DMS114 treated with DMSO at 0.1 percent for 48 hours (cell line): ENCODE results near the gene SPEM3.

Experiments
- DNase-seq: peaks from one replicate; lab custom pipeline; 2025; ENCODE audit not compliant: unreplicated experiment; lab: John Stamatoyannopoulos, UW

The SPEM3 gene

DNA sequence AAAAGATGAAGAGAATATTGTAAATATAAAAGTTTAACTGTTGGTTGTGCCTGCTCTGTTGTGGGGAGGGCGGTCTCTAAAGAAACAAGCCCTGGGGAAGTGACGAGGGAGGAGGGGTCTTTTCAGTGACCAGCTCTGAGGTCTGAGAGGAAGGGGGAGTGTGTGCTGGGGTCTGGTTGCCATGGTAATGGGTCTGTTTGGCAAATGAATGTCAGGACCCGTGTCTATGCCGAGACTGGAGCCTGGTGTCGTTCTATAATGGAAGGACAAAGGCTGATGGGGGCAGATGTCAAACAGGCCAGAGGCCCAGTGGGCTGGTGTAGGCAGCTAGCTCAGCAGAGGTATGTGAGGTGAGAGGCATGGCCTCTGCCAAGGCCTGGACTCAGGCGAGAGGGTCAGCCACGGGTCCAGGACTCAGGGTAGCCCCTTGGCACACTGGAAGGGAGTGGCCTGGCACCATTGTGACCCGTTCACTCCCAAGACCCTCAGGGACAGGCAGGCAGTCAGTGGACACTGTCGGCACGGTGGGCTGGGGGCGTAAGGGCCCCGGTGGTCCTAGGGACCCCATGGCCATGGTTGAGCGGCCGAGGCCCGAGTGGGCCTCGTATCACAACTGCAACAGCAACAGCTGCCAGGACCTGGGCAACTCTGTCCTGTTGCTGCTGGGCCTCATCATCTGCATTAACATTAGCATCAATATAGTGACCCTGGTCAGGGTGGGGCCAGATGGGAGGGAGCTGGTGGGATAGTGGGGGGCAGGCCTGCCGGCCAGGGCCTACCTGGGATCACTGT lies 8.6 kb upstream of the SPEM3 start, which contains the start of gene SPEM1:
Gene SPEM1 (plus strand): TSS at position 506 of the 792 bp plus-strand sequence. CDS start 61 bp downstream, at position 567.
- no peak for DNase-seq

DNA sequence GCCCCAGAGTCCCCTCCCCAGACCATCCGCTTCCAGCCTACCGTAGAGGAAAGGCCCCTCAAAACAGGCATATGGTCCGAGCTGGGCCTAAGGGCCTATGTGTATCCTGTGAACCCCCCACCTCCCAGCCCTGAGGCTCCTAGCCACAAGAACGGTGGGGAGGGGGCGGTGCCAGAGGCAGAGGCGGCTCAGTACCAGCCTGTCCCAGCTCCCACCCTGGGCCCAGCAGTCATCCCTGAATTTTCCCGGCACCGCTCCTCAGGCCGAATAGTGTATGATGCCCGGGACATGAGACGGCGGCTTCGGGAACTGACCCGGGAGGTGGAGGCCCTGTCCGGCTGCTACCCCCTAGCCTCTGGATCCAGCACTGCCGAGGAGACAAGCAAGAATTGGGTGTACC lies 7.5 kb upstream of the SPEM3 start:
- DNase-seq: no peak

DNA sequence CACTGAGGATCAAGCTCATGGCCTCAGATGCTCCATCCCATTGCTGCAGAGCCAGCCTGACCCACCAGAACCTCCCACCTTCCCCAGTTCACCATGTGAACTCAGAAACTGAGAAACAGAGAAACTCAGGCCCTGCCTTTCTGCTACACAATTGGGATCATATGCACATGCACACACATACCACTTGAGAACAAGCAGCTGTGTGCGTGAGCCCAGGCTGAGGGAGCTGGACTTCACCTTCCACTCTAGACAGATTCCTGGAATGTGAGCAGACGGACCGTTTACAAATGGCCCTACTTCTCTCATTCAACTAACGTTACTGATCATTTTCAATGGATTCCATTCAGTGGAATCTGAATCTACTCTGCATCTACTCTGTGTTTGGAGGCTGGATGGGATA lies 5.0 kb upstream of the SPEM3 start:
- DNase-seq: no peak

DNA sequence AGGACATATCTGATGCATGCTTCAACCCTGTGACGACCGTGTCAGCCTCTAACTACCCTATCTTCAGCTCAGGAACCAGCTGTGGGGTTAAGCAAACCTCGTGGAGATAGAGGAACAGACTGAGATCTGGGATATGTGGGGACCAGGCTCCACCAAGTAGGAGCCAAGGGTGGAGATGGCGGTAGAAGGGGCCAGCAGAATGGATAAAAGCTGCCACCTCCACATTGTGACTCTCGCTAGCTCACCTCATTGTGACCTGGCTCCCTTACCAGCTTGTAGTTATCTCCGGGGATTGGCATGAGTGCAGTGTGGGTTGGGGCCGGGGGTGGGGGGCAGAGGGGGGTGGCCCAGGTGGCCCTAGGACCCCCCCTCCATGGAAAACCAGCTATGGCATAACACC lies 3.3 kb upstream of the SPEM3 start, which contains the start of gene SPEM2:
Gene SPEM2 (plus strand): TSS at position 301 of the 400 bp plus-strand sequence. CDS start 73 bp downstream, at position 374.
- no peak for DNase-seq

DNA sequence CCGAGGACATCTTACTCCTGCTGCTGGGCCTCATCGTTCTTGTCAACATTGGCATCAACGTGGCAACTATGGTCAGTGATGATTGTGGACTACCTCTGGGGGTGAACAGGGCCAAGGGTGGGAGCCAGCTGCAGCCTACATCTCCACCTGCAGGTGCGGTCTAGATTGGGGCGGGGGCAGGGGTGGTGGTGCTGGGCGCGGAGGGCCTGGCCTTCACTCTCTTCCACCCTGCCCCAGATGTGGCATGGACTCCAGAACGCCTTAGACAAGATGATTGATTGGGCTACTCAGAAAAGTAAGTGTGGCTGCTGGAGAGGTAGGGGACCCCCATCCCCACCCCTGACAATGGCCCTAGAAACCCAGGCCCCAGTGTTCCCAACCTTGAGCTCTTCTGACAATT lies 2.9 kb upstream of the SPEM3 start:
- DNase-seq: no peak

DNA sequence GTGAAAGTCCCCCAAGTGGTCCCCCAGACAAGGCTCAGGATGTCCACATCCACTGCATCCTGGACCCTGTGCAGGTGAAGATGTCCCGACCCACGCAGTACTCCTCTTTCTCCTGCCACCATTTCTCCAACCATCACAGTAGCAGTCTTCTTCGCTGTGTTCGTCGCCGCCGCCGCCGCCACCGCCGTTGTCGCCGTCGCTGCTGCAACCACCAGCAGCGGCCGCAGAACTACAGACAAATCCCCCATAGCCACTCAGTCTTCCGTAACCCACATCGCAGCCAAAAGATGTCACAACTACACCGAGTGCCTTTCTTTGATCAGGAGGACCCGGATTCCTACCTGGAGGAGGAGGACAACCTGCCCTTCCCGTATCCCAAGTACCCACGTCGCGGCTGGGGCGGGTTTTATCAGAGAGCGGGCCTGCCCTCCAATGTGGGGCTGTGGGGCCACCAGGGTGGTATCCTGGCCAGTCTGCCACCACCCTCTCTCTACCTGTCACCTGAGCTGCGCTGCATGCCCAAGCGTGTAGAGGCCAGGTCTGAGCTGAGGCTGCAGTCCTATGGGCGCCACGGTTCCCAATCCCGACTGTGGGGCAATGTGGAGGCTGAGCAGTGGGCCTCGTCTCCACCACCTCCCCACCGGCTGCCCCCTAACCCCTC lies 2.3 kb upstream of the SPEM3 start:
- DNase-seq: no peak

DNA sequence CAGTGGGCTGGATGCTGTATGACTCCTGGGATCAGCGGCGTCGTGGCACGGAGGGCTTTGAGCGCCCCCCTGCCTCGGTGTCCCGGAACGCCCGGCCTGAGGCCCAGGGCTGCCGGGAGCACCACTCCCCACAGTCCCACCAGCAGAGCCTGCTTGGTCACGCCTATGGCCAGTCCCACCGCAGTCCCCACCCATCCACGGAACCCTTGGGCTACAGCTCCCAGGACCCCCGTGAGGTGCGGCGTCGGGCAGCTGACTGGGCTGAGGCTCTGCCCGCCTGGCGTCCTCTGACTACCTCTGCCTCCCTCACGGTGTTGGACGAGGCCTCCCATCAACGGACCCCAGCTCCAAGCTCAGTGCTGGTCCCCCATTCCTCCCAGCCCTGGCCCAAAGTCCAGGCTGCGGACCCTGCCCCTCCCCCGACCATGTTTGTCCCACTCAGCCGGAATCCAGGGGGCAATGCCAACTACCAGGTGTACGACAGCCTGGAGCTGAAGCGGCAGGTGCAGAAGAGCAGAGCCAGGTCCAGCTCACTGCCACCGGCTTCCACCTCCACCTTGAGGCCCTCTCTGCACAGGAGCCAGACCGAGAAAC lies 1.7 kb upstream of the SPEM3 start:
- no peak for DNase-seq

DNA sequence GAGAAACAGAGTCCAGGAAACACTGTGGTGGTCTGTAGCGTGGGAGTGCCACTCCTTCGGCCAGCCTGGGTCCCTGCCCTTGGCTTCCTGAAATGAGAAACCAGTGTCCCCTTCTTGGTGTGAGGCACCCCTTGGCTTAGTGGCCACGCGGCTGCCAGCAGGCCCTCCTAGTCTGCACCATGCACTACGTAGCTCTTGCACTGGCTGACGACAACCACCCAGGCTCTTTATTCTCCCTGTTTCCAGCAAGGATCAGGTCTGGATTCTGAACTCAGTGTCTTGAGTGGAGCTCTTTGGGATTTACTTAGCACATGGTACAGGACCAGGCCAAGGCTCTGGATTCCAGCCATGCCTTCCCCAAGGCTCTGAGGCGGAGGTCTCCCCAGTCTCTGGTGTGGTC lies 1.1 kb upstream of the SPEM3 start:
- no peak for DNase-seq

DNA sequence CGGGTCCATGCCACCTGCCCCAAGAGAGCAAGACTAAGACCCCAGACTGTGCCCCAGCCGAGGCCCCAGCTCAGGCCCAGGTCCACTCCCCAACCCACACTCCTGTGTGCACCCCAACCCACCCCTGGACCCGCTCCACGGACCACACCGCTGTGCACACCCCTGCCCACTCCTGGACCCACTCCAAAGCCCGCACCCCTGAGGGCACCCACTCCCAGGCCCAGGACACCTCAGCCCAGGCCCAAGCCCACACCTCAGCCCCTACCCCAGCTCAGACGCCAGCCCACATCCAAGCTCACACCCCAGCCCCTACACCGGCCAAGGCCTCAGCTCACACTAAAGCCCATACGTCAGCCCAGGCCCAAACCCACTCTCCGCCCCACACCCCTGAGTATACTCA lies 1.1 kb downstream of the SPEM3 start:
- no peak for DNase-seq

DNA sequence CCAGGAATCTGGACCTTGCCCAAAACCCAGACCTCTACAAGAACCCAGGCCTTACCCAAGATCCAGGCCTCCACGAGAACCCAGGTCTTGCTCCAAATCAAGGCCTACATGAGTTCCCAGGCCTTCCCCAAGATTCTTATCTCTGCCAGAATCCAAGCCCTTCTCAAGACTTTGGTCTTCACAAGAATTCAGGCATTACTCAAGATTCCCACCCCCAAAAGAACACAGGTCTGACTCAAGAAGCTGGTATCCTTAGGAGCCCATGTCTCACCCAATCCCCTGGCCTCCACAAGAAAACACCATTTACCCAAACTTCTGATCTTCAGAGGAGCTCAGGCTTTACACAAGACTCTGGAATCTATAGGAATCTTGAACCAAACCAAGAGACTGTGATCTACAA lies 2.6 kb downstream of the SPEM3 start:
- no peak for DNase-seq

DNA sequence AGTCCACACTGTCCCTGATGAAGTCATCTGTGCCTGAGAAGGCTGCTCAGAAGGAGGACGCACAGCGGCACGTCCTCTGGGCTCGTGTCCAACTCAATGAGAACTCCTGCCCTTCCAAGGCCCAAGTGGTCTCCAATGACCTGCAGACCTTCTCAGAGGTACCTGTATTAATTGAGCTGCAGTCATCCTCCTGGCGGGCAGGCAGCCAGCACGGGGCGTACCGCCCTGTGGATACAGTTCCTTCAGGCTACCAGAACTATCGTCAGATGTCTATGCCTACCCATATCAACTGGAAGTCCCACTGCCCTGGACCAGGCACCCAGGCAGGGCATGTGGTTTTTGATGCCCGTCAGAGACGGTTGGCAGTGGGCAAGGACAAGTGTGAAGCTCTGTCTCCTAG lies 3.6 kb downstream of the SPEM3 start:
- DNase-seq: no peak

DNA sequence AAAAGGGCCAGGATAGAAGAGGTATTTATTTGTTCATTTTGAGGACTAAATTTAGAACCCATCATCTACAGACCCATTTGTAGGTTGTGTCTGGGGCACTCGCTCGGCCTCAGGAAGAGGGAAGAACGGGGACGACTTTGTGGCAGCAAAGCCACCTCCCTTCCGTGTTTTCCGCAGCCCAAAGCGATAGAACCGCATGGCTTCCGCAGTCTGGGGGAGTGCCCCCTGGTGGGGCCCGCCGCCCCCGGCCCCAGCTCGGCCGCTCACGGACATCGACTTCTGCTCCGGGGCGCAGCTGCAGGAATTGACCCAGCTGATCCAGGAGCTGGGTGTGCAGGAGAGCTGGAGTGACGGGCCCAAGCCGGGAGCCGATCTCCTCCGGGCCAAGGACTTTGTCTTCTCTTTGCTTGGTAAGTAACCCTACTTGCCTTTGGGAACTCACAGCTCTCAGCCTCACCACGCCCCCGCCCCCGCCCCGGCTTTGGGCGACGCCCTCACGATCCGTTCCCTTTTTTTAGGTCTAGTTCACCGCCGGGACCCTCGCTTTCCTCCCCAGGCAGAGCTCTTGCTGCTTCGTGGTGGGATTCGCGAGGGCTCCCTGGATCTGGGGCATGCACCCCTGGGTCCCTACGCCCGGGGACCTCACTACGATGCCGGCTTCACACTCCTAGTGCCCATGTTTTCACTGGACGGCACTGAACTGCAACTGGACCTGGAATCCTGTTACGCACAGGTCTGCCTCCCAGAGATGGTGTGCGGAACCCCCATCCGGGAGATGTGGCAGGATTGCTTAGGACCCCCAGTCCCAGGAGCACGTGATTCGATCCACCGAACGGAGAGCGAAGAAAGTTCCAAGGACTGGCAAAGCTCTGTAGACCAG lies 7.3 kb downstream of the SPEM3 start:
- DNase-seq: no peak

DNA sequence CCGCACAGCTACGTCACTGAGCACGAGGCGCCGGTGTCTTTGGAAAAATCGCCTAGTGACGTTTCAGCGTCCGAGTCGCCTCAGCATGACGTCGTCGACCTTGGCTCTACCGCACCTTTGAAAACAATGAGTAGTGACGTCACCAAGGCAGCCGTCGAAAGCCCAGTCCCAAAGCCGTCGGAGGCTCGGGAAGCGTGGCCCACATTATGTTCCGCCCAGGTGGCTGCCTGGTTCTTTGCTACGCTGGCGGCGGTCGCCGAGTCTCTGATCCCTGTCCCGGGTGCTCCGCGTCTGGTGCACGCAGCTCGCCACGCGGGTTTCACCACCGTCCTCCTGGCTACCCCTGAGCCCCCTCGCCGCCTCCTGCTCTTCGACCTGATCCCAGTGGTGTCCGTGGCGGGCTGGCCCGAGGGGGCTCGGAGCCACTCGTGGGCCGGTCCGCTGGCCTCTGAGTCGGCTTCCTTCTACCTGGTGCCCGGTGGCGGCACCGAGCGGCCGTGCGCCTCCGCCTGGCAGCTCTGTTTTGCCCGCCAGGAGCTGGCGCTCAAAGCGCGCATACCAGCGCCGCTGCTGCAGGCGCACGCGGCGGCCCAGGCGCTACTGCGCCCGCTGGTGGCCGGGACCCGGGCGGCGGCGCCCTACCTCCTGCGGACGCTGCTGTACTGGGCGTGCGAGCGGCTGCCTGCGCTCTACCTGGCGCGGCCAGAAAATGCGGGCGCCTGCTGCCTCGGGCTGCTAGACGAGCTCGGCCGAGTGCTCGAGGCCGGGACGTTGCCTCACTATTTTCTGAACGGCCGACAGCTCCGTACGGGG lies 8.1 kb downstream of the SPEM3 start:
- peak; percentile 36 for DNase-seq

DNA sequence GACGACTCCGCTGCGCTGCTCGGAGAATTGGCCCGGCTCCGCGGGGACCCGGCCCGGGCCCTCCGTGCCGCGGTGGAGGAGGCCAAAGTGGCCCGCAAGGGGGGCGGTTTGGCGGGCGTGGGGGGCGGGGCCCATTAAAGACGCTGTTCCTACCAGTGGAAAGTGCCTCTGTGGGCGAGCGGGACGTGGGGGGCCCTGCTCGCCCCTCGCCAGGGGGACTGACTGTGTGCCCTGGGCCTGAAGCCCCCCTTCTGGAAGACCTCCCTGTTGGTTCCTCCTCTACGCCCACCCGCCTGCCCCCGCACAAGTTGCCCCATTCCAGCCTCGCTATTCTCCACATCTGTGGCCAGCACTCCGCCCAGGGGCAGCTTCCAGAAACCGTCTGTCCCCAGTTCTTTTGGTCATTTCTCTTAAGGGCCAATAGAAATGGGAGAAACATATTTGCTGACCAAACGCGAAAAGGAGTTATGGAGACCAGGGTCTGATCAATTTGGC lies 8.8 kb downstream of the SPEM3 start:
- no peak for DNase-seq

DNA sequence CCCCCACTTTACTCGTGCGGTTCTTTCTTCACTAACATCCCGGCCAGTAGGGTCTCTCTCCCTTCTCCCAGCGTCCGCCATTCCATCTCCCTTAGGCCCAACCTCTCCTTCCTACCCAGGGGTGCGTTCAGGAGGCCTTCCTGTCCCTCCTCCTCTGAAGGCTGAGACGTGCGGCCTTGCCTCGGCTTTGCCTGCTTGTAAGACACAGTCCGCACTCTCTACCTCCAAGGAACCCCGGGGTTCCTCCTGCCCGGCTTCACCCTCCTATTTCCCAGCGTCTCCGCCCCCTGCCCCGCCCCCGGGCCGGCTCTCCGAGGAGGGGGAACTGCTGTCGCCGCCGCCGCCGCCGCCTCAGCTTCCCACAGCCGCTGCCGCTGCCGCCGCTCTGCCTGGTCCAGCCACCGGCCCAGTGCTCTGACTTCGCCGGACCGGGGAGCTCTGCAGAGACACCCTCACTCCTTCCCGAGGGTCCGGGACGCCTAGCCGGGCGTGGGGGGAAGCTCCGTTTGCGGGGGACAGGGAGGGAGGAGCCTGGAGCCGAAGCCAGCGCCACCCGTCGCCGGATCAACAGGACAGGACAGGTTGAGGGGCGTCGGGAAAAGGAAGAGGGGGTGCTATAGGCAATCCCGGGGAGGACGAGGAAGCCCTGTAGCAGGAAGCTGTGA lies 9.4 kb downstream of the SPEM3 start:
- DNase-seq: peak; percentile 76

DNA sequence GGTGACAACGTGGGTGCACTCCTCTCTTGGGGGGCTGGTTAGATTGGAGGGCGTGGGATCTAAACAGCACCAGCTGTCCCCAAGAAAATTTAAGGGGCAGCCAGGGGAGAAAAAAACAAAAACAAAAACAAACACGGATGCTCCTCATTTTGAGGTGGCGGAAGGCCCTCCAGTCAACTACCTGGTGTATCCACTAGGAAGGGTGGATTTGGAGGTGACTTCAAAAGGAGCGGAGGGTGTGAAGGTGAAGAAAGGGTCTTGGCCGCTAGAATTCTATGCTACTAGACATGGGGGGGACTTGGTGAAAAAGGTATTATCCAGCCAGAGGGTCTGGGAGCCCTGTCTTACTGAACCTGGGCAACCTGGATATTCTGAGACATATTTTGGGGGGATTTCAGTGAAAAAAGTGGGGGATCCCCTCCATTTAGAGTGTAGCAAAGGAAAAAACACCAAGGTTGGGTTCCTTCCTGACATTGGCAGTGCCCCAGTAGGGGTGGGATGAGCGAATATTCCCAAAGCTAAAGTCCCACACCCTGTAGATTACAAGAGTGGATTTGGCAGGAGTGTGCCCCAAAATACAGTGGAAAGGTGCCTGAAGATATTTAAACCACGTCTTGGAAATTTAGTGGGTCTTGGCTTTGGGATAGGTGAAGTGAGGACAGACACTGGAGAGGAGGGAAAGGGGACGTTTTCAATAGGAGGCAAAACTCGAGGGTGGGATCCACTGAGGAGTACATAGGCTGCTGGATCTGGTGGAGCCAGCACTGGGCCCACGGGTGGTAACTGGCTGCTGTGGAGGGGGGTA lies 10.2 kb downstream of the SPEM3 start:
- DNase-seq: no peak

DNA sequence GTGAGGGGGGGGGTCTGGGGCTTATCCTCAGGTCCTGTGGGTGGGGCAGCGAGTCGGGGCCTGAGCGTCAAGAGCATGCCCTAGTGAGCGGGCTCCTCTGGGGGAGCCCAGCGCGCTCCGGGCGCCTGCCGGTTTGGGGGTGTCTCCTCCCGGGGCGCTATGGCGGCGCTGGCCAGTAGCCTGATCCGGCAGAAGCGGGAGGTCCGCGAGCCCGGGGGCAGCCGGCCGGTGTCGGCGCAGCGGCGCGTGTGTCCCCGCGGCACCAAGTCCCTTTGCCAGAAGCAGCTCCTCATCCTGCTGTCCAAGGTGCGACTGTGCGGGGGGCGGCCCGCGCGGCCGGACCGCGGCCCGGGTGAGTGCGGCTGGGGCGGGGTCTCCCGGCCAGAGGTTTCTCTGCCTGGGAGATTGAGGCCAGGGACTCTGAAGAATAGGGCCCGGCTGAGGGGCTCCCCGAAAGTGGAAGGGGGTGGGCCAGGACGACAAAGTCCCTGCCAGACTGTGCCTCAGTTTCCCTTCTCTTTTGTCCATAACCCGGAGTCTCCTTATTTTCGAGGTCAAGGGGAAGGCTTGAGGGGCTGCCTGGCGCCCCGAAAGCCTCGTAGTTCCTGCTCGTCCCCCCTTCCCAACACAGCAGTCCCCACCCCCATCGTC lies 10.9 kb downstream of the SPEM3 start, which contains the start of gene FGF11:
Gene FGF11 (plus strand): TSS at position 51 of the 651 bp plus-strand sequence. CDS start 109 bp downstream, at position 160.
- DNase-seq: no peak
